ENCODE data around the gene KRT4. TPM values are rescaled to one million over a fixed set of nuclear protein-coding genes. Genes with fewer than 3 reads are reported as not detected.

KRT4 gene
- total RNA-seq, 1 experiment from 2014 or later, result 5.2 TPM

DNA sequence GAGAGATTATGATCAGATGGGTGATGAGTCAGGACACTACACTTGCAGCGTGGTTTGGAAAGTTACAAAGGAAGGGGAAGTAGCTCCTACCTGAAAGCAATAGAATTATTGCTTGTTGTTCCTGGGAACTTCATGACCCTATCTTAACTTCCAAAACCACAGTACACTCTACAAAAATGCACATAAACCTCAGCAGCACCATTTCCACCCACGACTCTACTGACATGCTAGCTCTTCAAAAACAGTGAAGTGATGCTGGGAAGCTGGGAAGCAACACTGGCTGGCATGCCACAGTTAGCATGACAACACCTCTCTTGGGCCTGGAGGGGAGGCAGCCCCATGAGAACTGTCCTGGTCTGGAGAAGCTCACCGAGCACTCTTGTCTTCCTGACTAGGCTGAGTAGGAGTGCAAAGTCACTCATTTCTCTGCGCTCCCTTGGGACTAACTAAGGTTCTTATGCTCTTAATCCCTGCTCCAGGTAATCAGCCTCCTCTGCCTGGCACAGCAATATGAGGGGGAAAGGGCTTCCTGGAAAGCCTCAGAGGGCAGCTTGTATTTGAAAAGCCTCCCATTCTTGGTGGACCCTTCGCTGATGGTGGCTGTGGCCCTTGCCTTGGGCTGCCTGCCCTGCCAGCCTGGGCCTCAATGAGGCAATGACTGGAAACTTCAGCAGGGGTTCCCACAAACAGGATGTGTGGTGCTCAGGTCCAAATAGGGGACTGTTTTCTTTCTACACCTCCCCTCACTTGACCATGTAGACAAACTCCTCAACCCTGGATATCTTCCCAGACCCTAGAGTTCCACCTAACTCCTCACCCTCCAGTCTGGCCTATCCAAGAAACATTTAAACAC is 19.2 kb downstream of the KRT4 start:
- Mint-ChIP-seq H3K27ac (ENCODE audit: unreplicated experiment) (no peak overlapping the region), H3K4me1 (ENCODE audit: low read depth, unreplicated experiment) (peaks cover 11% of the 10 kb centered on the region), H3K4me3 (ENCODE audit: unreplicated experiment) (no peak overlapping the region), H3K36me3 (ENCODE audit: insufficient read depth, unreplicated experiment) (no peaks in the 10 kb centered on the region), H3K9me3 (ENCODE audit: unreplicated experiment) (no peaks in the 10 kb centered on the region), H3K27me3 (ENCODE audit: insufficient read depth, unreplicated experiment) (no peaks in the 10 kb centered on the region)
- Histone ChIP-seq H3K27me3 (replicated peaks; ENCODE audit: control insufficient read depth, insufficient read depth, low read length) (no peaks in the 10 kb centered on the region), H3K9me3 (no peaks in the 10 kb centered on the region), H3K4me1 (peaks cover 12% of the 10 kb centered on the region), H3K36me3 (ENCODE audit: control insufficient read depth, insufficient read depth, low read length) (no peaks in the 10 kb centered on the region), H3K4me3 (ENCODE audit: low read depth, low read length) (no peak overlapping the region)
- BruUV-seq (replicated peaks), result no TSS peak
- TF ChIP-seq, protein P1, sequence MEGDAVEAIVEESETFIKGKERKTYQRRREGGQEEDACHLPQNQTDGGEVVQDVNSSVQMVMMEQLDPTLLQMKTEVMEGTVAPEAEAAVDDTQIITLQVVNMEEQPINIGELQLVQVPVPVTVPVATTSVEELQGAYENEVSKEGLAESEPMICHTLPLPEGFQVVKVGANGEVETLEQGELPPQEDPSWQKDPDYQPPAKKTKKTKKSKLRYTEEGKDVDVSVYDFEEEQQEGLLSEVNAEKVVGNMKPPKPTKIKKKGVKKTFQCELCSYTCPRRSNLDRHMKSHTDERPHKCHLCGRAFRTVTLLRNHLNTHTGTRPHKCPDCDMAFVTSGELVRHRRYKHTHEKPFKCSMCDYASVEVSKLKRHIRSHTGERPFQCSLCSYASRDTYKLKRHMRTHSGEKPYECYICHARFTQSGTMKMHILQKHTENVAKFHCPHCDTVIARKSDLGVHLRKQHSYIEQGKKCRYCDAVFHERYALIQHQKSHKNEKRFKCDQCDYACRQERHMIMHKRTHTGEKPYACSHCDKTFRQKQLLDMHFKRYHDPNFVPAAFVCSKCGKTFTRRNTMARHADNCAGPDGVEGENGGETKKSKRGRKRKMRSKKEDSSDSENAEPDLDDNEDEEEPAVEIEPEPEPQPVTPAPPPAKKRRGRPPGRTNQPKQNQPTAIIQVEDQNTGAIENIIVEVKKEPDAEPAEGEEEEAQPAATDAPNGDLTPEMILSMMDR (IDR thresholded peaks at IDR 0.05; ENCODE audit: insufficient read depth in 1 of 2, low read depth in 1 of 2, low read length in 1 of 2, severe bottlenecking in 1 of 2, unreplicated experiment in 1 of 2), result no peak
- no peak for DNase-seq
- intact Hi-C loops (cut with micrococcal nuclease; ENCODE audit: unreplicated experiment), result no loop called here
- POLR2A ChIA-PET, result no interaction called here
- CTCF ChIA-PET, result no interaction called here

DNA sequence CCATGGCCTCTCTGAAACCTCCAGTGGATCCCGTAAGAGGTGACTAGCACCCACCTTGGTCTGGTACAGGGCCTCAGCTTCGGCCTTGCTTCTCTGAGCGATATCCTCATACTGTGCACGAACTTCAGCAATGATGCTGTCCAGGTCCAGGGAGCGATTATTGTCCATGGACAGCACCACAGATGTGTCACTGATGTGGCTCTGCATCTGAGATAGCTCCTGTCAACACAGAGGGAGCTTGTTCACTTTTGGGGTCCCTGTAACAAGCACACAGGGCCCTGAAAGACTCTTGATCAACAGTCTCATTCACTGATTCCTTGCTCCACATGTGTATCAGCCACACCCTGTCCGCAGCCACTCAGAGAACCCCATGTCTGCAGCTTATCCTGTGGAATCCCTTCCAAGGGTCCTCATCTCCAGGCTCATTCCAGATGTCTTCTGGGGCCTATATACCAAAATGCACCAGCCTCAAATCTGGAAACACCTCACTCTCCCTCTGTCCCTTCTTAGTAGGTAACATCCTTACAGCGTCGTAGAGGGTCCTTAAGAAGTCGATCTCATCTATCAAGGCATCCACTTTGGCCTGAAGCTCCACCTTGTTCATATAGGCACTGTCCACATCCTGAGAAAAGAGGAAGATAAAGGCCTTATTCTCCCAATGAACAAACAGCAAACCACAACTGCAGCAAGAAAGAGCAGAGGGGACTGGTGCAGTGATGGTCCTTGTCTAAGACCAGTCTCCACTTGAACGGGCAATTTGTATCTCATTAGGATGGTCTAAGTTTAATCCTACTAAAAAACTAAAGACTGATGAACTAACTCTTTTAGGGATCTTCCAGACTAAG is 21.5 kb downstream of the KRT4 start:
- no TSS peak for BruUV-seq (replicated peaks)
- no peaks in the 10 kb centered on the region for H3K36me3 Mint-ChIP-seq (ENCODE audit: insufficient read depth, unreplicated experiment)
- CTCF ChIA-PET, result no interaction called here

More for the DNA sequence above, 21.5 kb downstream of the KRT4 start:
- intact Hi-C loops (cut with micrococcal nuclease; ENCODE audit: unreplicated experiment), result no loop called here
- Histone ChIP-seq H3K27me3 (replicated peaks; ENCODE audit: control insufficient read depth, insufficient read depth, low read length) (no peaks in the 10 kb centered on the region), H3K36me3 (ENCODE audit: control insufficient read depth, insufficient read depth, low read length) (no peaks in the 10 kb centered on the region), H3K4me1 (no peaks in the 10 kb centered on the region), H3K4me3 (ENCODE audit: low read depth, low read length) (no peak overlapping the region), H3K9me3 (no peaks in the 10 kb centered on the region)
- H3K4me1 Mint-ChIP-seq (ENCODE audit: low read depth, unreplicated experiment), result no peaks in the 10 kb centered on the region
- no peaks in the 10 kb centered on the region for H3K27me3 Mint-ChIP-seq (ENCODE audit: insufficient read depth, unreplicated experiment)
- TF ChIP-seq, protein P1 (IDR thresholded peaks at IDR 0.05; ENCODE audit: insufficient read depth in 1 of 2, low read depth in 1 of 2, low read length in 1 of 2, severe bottlenecking in 1 of 2, unreplicated experiment in 1 of 2), result no peak
- H3K4me3 Mint-ChIP-seq (ENCODE audit: unreplicated experiment), result no peak overlapping the region
- no peak overlapping the region for H3K27ac Mint-ChIP-seq (ENCODE audit: unreplicated experiment)
- H3K9me3 Mint-ChIP-seq (ENCODE audit: unreplicated experiment), result no peaks in the 10 kb centered on the region
- no peak for DNase-seq
- POLR2A ChIA-PET, result no interaction called here
